GM19043 (cell line): ENCODE data around the gene TIGIT.
A peak's percentile ranks its signal among the peaks of the same experiment; 100 is the strongest.

Source experiments
- ATAC-seq: cut with Tn5 transposase; IDR thresholded peaks from one replicate; pipeline ENCODE4 v1.9.1; 2021; ENCODE audit warnings: low read depth; ENCODE audit not compliant: unreplicated experiment

TIGIT gene

DNA sequence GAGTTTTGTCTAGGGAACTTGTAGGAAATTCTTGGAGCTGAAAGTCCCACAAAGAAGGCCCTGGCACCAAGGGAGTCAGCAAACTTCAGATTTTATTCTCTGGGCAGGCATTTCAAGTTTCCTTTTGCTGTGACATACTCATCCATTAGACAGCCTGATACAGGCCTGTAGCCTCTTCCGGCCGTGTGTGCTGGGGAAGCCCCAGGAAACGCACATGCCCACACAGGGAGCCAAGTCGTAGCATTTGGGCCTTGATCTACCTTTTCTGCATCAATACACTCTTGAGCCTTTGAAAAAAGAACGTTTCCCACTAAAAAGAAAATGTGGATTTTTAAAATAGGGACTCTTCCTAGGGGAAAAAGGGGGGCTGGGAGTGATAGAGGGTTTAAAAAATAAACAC is 15.0 kb downstream of the TIGIT start:
- ATAC-seq, result peak; percentile 73

DNA sequence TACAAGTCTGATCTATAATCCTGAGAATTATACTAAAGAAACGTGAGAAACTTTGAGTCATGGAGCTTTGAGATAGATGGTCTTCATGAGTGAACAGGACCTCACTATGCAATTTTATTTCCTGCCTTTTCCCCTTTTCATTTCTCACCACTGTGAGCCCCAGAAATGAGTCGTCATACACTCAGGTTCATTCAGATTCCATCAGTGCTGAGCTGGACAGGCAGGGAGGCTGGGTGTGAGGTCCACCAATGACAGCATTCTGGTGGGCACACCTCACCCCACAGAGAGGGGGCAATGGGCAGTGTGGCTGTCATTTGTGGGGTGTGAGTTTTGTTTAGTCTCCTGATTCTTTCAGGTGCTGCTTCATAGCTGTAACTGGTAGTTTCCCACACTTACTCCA is 16.9 kb downstream of the TIGIT start:
- no peak for ATAC-seq

DNA sequence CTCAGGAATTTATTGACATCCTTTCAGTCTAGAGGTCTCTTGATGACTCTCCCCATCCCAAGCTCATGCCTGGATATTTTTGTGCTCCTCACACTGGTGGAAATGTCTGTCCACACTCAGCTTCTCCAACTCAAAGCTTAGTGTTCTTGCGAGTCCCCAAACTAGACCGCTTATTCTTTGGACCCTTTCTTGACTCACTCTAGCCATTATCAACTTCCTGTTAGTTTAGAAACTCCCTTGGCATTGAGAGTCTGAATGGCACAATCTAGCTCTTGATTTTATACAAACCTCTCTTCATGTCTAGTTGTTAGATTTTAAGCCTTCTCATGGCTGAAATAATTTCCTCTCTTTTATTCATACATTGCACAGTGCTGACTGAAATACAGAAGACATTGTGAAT is 19.6 kb downstream of the TIGIT start:
- no peak for ATAC-seq

- ATAC-seq, result no peak
Measured at GRCh38 chr3:114314282-114314681, 20.5 kb downstream of the TIGIT start.

- ATAC-seq, result no peak
Measured at GRCh38 chr3:114318295-114318694, 24.5 kb downstream of the TIGIT start.

GRCh38 chr3:114319453-114319852 is 25.6 kb downstream of the TIGIT start:
- ATAC-seq, result no peak

- no peak for ATAC-seq
Measured at GRCh38 chr3:114320246-114320645, 26.4 kb downstream of the TIGIT start.

DNA sequence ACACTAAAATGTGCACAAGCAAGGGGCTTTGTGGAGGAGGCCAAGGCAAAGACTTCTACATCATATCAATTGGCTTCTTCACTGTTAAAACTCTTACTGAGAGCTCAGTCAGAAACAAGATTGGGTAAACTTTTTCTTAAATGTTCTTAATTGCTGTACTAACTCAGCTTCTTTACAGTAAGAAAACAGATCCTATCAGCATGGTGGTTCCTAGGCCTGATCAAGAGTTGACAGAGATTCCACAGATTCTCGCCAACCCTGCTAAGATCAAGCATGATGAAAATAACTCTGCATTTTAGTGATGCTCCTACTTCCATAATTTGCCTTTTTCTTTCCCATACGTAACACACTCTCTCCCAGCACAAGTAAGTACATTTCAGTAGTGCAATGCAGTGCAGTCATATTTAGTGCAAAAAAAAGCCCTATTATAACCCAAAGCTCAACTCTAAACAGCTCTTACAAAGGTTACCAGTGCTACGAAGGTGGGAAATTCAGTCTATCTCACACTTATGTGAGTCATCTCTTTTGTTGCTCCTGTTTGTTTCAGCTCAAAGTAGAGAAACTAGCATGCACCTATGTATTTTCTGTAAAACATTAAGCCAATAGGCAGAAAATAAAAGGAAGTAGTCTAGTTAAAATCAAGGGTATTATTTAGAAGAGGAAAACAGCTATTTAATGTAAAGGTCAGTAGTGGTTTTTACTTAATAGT is 29.9 kb downstream of the TIGIT start:
- peak; percentile 57 for ATAC-seq

DNA sequence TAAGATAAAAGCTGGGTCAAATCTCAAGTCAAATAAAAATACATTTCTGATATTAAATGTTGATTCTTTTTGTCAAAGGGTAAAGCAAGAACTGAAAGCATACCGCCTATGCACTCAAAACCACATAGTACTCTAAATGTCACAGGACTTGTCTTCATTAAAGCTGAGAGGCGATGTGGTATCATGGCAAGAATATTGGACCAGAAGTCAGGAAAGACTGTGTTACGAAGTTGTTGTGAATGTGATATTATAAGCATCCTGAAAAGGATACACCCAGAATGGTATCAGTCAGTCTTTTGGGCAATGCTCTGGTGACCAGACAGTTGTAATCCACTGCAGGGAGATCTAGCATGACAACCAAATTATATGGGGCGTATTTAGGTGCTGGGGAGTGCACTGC is 33.8 kb downstream of the TIGIT start:
- no peak for ATAC-seq

GRCh38 chr3:114328345-114328744 is 34.5 kb downstream of the TIGIT start:
- no peak for ATAC-seq

DNA sequence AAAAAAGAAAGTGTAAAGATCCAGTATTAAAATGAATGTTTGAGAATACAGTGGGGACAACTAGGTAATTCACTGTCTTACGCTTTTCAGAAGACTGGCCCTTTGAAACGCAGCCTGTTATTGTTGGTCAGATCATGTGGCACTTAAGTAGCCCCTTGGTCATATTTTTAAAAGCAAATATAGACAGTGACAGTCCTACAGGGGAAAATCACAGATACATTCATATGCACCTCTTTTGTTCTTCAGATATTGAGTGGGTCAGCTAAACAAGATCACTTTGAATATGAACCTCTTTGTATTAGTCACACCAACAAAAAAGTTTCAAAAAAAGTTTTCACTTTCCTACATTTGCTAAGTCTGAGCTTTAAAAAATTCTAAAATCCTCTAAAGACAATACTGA is 36.0 kb downstream of the TIGIT start:
- peak; percentile 36 for ATAC-seq

DNA sequence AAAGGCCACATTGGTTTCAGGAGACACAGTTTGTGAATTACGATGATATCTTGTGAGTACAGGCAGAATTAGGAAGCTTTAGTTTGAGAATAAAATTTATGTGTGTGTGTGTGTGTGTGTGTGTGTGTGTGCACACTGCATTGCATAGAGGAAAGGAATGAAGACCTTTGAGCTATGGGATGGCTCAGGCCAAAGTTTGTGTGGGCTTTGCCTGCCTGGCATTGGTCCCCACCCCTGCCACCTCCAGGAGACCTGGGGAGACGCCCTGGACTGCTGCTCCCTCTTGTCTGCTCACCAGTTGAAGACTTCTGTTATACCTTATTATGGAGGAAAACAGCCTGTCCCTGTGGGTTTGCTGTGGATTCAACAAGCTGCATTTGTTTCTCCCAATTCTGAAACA is 37.2 kb downstream of the TIGIT start:
- no peak for ATAC-seq

DNA sequence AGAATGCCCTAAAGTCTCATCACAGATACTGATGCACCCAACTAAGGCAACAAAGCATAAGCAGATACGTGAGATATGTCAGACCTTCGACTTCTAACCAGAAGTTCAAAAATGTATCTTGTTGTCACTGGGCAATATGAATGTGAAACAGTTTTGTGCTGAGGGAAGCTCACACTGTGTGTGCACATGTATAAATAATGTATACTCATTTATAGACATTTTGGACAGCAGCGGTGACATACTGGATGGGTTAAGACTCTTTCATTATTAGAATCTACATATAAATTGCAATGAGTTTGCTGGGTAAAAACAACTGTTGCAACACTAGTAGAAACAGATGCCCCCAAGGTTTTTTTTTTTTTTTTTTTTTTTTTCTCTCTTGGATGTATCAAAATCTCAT is 37.9 kb downstream of the TIGIT start:
- no peak for ATAC-seq

- peak; percentile 53 for ATAC-seq
Measured at GRCh38 chr3:114332342-114333179, 38.7 kb downstream of the TIGIT start.

- peak; percentile 15 for ATAC-seq
Measured at GRCh38 chr3:114333180-114333922, 39.5 kb downstream of the TIGIT start.

- no peak for ATAC-seq
Measured at GRCh38 chr3:114333923-114334240, 40.1 kb downstream of the TIGIT start.

GRCh38 chr3:114336122-114336697 is 42.4 kb downstream of the TIGIT start:
- no peak for ATAC-seq

DNA sequence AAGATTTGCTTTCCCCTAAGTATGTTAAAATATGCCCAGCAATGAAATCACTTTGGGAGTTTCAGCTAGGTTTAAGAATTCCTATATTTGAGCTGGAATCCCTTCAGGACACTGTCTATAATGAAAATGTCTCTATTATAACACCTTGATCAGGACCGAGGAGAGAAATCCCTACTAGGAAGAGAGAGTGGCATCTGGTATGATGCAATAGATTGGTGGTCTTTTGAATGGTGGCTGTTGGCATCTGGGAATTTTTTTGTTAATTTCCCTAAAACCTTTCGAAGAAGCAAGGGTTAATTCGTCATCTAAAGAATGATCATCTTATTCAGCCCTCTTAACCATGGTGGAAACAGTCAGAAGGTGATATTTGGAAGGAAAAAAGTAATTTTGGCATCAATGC is 43.0 kb downstream of the TIGIT start:
- ATAC-seq, result no peak

DNA sequence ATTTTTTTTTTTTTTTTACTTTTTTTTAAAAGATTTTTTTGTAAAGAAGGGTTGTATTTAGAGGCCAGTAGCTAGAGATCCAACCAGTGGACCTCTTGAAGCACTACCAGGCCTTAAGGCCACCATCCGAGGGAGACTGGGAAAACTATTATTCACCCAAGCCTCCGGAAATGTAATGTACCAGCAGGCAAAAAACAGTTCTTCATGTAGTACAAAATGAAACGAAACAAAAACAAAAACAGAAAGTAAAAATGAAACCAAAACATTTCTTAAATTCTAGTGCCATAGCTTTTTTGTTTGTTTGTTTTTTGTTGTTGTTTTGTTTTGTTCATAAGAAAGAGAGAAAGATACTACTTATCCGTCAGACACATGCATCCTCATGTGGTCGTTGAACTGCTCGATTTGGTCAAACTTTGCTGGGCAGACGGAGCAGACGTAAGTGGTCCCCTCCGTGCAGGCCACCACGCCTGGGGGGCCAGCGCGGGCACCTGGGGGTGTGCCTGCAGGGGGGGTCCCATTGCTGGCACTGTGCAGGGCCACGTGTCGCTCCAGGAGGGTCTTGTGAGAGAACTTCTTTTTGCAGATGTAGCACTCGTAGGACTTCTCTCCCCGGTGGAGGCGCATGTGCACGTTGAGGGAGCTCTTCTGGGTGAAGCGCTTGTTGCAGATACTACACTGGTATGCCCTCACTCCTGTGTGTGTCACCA is 45.0 kb downstream of the TIGIT start:
- ATAC-seq, result no peak

GRCh38 chr3:114344492-114344891 is 50.7 kb downstream of the TIGIT start:
- ATAC-seq, result no peak

- ATAC-seq, result no peak
Measured at GRCh38 chr3:114350271-114350670, 56.4 kb downstream of the TIGIT start.
